Measurements from ENCODE around the gene KCNJ18.
"Not testable (repeated sequence)": the region's sequence is repeated elsewhere in the genome, so short reads cannot be mapped to it uniquely, and the experiment has no call there.

KCNJ18 gene

DNA sequence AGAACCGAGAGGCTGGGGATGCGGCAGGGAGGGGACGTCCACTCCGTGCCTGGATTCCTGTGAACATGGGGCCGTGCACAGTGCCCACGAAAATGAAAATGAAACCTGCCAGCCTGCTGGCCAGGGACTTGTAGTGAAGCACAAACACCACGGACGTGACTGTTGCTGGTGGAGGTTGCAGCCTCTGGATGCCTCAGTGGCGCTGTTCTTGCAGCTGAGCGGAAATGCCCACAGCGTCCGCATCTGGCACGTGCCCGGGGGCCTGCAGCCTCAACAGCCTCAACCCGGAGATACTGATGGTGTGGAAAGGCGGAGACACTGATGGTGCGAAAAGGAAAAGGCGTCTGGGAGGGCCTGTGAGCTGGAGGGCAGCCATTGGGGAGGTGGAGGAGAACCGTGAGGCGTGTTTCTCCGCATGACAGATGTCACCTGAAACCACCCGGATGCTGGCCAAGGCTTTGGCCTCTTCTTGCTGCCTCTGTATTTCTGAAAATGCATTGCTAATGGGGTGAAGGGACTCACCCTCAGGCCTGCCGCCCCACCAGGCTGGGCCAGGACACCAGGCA is 44.8 kb downstream of the KCNJ18 start:
- not testable (repeated sequence) for DNase-seq

DNA sequence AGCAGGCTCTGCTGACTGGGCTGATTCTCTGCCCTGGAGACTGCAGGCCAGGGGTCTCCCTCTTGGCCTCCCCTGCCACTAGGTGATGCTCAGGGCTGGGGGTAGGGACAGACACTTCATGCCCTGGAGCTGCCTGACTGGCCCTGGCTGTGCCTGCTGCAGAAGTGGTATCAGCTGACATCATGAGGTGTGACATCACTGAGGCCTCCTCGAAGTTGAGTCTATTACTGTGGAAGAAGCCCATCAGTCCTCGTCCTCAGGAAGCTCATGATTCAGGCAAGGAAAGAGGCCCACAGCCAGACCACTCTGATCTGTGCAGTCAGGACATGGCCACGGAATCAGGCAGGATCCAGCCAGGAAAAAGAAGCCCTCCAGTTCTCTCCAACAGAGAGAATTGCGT is 45.9 kb downstream of the KCNJ18 start:
- DNase-seq, result not testable (repeated sequence)

DNA sequence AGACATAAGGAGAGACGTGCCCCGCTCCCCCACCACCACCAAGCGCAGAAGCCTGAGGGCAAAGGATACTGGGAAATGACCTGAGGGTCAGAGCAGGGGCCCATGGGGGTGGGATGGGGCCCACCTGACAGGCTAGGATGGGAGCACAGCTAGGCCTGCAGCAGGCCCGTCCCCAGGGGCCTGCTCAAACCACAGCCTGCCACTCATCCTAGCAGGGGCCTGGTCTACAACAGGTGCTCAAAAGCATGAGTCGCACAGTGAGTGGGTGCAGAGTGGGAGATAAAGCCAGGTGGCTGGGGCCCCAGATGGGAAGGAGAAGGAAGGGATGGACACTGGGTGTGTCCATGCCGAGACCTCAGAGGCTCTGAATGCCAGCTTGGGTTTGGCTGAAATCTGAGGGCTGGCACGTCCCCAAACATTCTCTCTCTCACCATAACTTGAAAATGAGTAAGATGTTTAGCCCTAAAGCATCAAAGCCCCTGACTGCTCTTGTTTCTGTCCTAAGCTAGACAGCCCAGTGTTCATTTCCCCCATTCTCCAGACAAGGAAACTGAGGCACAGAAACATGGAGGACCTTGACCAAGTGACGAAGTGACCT is 46.7 kb downstream of the KCNJ18 start:
- DNase-seq, result not testable (repeated sequence)

DNA sequence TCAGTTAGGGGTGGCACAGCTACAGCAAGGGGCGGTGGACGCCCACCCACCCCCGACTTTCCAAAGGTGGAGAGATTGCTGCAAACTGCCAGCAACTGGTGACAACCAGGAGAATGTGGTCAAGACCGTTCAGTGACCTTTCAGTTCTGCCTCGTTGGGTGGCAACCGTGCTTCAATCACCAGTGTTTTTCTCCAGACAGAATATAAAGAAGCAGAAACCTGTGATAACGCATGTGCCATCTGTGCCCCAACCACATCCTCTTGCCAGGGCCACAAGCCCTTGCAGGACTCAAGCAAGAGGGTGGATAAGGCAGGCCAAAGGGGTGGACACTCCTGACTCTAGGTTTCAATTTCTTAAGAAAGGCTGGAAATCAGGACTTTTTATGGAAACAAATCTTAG is 47.2 kb downstream of the KCNJ18 start:
- not testable (repeated sequence) for DNase-seq

DNA sequence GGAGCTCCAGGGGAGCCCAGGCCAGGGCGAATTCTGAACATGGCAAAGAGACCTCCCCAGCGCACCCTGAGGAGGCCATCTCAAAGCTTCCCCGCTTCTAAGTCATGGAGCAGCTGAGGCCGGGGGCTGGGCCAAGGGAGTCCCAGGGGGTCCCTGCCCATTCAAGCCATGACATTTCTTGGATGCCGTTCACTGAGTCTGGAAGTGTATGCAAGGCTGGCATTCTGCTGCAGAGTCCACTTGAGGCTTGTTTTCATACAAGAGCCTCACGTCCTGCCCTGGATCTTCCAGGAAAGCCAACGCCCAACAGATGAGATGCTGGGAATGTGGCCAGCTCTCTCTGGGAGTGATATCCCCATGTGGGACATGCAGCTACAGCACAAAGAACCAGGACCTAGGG is 48.5 kb downstream of the KCNJ18 start:
- DNase-seq, result not testable (repeated sequence)

DNA sequence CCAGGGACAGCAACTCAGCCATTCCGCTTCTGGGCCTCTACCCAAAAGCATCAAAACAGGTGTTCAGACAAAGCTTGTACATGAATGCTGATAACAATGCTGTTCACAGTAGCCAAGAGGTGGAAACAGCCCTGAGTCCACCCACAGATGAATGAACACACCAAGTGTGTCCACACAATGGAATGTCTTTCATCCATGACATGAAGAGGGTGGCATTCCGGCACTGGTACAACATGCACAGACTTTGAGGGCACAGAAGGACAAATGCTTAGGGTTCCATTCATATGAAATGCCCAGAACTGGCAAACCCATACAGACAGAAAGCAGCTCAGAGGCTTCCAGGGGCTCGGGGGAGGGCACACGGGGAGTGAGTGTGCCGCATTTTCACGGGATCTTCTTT is 49.2 kb downstream of the KCNJ18 start:
- not testable (repeated sequence) for DNase-seq

DNA sequence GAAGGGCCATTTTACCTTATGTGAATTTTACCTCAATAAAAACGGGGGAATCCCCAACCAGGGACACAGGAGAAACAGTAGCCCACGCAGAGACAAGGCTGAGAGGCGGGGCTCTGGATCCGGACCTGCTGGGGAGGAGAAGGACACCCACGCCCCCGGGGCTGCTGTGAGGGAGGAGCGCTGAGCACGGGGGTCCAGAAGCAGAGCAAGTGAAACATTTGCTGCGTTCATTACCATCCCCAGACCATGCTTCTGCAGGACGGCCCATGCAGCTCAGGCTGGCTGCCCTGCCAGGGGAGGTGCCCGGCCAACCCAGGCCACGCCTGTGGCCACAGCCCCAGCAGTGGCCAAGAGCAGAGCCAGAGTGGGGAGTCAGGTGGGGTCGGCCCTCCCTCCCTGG is 50.0 kb downstream of the KCNJ18 start:
- no peak for DNase-seq

DNA sequence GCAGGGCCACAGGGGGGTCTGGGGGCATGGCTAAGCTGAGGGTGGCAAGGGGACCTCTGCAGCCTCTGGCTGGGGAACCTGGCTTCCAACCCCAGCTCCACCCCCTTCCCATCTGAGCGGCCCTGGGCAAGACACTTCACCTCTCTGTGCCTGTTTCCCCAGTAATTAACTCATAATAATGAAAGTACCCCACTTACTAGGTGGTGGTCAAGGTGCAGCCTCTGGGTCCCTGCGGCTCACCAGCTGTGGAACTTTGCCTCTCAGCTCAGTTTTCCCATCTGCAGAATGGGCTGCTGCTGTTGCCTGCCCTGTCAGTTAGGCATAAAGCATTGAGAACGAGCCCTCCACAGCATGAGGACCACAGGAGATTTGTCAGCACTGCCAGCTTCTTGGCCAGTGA is 51.8 kb downstream of the KCNJ18 start:
- not testable (repeated sequence) for DNase-seq

DNA sequence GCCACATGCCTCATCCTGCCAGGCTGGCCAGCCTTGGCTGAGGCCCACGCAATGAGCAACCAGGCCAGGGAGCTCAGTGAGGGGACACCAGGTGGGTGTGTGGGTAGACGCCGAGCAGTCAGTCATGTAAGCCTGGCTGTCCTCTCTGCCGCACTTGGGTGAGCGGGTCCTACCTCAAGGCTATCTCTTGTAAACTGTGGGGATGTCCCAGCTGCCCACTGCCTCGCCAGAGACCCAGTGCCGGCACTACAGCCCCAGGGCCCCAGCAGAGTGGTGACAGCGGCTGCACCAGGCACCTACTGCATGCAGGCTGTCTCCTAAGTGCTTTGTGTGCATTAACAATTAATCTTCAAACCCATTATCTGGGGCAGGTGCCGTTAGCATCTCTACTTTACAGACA is 52.3 kb downstream of the KCNJ18 start:
- not testable (repeated sequence) for DNase-seq

DNA sequence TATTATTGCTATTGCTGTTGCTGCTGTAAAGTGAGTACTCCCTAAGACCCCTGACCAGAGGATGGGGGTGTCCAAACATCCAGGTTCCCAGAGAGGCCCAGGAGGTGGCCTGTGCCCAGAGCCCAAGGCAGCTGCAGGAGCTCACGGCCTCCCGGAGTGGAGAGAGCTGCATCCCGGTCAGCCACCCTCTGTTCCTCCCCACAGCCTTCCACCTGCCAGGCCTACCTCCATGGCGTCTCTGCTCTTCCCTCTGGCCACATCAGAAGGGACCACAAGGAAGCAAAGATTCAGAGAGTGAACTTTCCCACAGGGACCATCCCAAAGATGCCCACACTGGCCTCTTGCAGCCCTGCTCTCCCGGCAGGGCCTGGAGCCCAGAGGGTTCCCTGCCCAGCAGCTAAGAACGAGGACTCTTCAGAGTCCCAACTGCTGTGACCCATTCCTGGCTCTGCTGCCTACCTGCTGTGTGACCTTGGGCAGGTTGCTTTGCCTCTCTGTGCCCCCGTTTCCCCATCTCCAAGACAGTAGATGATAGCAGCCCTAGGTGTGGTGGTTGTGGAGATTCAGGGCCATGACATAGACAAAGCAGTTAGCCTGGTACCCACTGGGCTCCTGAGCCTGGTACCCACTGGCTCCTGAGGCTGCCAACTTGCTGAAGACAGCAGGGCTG is 53.2 kb downstream of the KCNJ18 start:
- not testable (repeated sequence) for DNase-seq

DNA sequence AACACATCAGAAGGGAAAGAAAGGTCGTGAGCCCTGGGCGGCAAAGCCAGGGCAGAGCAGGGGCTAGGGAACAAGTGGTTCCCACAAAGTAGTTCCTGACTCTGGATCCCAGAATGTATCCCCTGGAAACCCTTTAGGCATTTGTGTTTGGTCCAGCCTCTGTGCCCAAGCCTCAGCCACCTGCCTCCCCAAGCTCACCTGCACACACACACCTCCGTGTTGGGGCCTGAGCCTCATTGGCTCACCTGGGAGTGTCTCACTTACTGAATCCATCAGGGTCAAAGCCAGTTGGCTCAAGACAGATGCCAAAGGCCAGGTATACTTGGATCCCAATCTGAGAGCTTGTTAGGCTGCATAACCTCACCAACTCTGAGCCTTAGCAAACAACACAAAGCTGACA is 54.1 kb downstream of the KCNJ18 start:
- not testable (repeated sequence) for DNase-seq

DNA sequence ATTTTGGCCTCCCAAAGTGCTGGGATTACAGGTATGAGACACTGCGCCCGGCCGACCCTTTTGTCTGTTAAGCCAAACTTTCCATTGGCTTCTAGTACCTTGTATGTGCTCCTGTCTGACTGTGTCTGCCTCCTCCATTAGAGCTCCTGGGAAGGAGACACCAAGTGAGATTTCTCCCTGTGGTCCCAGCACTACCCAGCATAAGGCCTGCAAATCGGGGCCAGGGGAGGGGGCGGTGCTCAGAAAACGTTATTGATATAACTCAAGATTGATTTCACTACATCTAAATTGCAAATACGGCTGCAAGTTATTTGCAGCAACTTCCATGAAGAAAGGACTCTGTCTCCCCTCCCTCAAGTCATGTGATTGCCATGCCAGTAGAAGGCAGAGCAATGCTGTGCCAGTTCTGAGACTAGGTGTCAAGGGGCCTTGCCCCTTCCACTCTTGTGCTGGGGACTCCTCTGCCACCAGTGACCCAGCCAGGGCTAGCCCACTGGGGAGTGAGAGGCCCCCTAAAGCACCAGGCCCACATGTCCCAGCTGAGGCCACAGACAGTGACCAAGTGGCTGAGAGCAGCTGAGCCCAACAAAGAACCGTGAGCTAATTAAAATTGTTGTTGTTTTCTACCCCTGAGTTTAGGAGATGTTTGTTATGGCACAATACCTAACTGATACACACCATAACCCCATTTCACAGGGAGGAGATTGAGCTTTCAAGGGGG is 55.0 kb downstream of the KCNJ18 start:
- DNase-seq, result not testable (repeated sequence)

DNA sequence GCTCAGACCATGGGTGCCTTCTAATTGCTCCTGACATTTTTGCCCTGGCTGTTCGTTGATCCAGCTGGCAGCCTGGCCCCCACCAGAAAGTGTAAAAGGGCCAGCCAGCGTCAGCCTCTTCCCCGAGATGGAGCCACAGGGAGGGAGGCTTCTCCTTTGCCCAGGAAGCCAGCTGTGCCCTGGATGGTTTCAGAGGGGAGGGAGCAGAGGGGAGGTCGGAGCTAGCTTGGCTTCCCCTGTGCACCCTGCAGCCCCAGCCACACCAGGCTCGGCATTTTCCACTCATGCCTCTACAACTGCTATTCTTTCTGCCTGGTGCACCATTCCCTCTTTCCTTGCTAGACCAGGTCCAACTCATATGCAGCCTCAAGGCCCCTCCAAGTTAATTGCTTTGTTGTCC is 56.4 kb downstream of the KCNJ18 start:
- not testable (repeated sequence) for DNase-seq

DNA sequence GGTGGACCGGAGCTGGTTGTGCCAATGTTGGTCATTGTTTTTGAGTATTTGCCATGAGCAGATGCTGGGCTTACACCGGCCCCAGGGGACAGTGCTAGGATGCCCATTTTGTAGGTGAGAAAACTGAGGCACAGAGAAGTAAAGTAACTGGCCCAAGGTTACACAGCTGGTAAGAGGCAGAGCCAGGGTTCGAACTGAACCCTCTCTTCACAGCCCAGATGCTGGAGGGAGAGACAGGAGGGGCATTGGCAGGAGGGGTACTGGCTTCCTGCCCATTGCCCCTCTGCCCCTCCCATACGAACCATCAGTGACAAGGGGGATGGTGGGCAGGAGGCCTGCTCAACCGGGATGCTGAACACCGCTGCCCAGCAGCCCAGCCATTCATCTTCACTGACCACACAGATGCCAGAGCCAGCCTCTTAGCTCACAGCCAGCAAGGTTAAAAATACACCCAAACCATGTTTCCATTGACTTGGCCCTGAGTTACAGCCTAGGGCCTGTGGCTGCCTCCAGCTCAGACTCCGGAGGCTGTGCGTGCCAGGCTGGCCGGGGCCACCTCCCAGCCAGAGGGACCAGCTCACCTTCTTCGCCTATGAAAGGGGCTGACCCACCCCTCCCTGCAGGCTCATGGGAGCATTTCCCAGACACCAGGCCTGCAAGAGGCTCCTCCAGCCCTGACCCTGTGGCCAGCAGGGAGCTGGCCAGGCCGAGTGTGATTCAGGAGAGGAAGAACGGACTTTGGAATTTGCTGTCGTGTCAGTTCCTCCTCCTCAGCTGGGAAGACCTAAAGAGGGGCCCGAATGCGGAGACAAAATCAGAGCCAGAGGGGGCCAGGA is 57.6 kb downstream of the KCNJ18 start:
- DNase-seq, result not testable (repeated sequence)

DNA sequence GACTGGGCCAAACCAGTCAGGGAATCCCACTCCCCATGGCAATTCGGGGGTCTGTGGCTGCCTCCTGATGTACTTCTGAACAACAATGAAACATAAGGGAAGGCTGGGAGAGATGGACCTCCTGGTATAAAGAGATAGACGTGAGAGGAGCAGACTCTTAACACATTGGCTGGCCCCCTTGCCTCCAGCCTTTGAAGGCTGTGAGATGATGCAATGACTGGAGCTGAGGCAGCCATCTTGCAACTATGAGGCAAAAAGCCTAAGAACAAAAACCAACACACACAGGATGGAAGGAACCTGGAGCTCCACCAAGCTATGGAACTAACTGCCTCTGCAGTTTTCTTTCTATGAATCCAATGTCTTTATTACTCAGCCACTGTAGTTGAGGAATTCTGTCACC is 58.8 kb downstream of the KCNJ18 start:
- not testable (repeated sequence) for DNase-seq
